OCI-LY1 (cell line): Measurements from ENCODE around the gene CPPED1.

Experiments
- H2AFZ ChIP-seq: fragments of 200-600 bp; sonication (generic), shearing (Covaris generic); 2 replicates; pipeline ENCODE4 v1.6.0; 2014; ENCODE audit warnings: antibody characterized with exemption, mild to moderate bottlenecking, low read length
- H3F3A ChIP-seq: fragments of 200-600 bp; sonication (generic), shearing (Covaris generic); 2 replicates; pipeline ENCODE4 v1.6.0; 2014; ENCODE audit warnings: mild to moderate bottlenecking, antibody characterized with exemption, low read length, moderate library complexity; ENCODE audit not compliant: insufficient read depth
- H3K27ac ChIP-seq: fragments of 200-600 bp; sonication (generic); 2 replicates; pipeline ENCODE4 v1.5.1; 2014; ENCODE audit warnings: low read length, mixed run types, mild to moderate bottlenecking, low read depth; ENCODE audit not compliant: poor library complexity, severe bottlenecking
- H3K27me3 ChIP-seq: fragments of 200-600 bp; sonication (generic); 2 replicates; pipeline ENCODE4 v1.6.0; 2014; ENCODE audit warnings: antibody characterized with exemption, mild to moderate bottlenecking, low read length, moderate library complexity; ENCODE audit not compliant: insufficient read depth
- H3K36me3 ChIP-seq: fragments of 200-600 bp; sonication (generic); 2 replicates; pipeline ENCODE4 v1.6.1; 2014; ENCODE audit warnings: mild to moderate bottlenecking, antibody characterized with exemption, low read length, moderate library complexity, mixed read lengths; ENCODE audit not compliant: insufficient read depth
- H3K4me1 ChIP-seq: fragments of 200-600 bp; sonication (generic); 2 replicates; pipeline ENCODE4 v1.5.1; 2014; ENCODE audit warnings: mild to moderate bottlenecking, low read length, moderate library complexity; ENCODE audit not compliant: insufficient read depth, severe bottlenecking
- H3K4me2 ChIP-seq: fragments of 200-600 bp; sonication (generic), shearing (Covaris generic); 2 replicates; pipeline ENCODE4 v1.6.1; 2014; ENCODE audit warnings: low read length
- H3K4me3 ChIP-seq: fragments of 200-600 bp; sonication (generic); 2 replicates; pipeline ENCODE4 v1.5.1; 2014; ENCODE audit warnings: low read length, low read depth, mild to moderate bottlenecking, mixed read lengths; ENCODE audit not compliant: poor library complexity, severe bottlenecking
- H3K79me2 ChIP-seq: fragments of 200-600 bp; shearing (Covaris generic); 2 replicates; pipeline ENCODE4 v1.6.1; 2016; ENCODE audit warnings: mixed run types, low read length, mixed read lengths; ENCODE audit not compliant: insufficient read depth
- H3K9ac ChIP-seq: fragments of 200-600 bp; sonication (generic), shearing (Covaris generic); 2 replicates; pipeline ENCODE4 v1.6.1; 2014; ENCODE audit warnings: mild to moderate bottlenecking, low read length, mixed read lengths
- H3K9me2 ChIP-seq: fragments of 200-600 bp; sonication (generic), shearing (Covaris generic); 2 replicates; pipeline ENCODE4 v1.6.1; 2014; ENCODE audit warnings: low read depth, mild to moderate bottlenecking, low read length, mixed read lengths
- H3K9me3 ChIP-seq: fragments of 200-600 bp; shearing (Covaris generic); 2 replicates; pipeline ENCODE4 v1.6.1; 2014; ENCODE audit warnings: low read length, mixed read lengths
- H4K20me1 ChIP-seq: fragments of 200-600 bp; sonication (generic), shearing (Covaris generic); 2 replicates; pipeline ENCODE4 v1.6.0; 2016; ENCODE audit warnings: mild to moderate bottlenecking, low read length; ENCODE audit not compliant: insufficient read depth
- EZH2 ChIP-seq: fragments of 200-600 bp; sonication (generic), shearing (Covaris generic); IDR thresholded peaks from 2 replicates; pipeline ENCODE4 v1.8.0; 2017; ENCODE audit warnings: borderline replicate concordance, mixed run types, mild to moderate bottlenecking, antibody characterized with exemption, low read length, moderate library complexity, mixed read lengths
- TF ChIP-seq, protein P1 (sequence below): fragments of 200-600 bp; sonication (generic), shearing (Covaris generic); IDR thresholded peaks from 2 replicates; pipeline ENCODE4 v1.5.1; 2017; ENCODE audit warnings: mild to moderate bottlenecking, antibody characterized with exemption, low read length, moderate library complexity, mixed read lengths

CPPED1 gene

DNA sequence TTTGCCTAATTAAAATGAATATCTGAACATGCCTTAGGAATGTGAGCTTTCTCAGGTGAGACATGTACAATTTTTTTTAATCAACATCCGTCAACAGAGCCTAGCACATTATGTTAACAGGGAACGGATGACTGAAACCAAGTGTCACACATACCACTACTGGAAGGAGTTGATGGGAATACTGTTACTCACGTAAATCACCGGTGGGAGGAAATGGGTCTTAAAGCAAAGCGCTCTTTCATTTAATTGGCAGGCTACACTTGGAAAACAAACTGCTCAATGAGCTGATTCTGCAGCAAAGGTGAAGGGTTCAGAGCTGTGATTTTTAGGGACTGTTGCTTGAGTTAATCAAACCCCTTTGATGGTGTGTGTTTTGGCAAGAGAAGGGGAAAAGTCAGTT is 4.8 kb downstream of the CPPED1 start:
- TF ChIP-seq, protein P1, sequence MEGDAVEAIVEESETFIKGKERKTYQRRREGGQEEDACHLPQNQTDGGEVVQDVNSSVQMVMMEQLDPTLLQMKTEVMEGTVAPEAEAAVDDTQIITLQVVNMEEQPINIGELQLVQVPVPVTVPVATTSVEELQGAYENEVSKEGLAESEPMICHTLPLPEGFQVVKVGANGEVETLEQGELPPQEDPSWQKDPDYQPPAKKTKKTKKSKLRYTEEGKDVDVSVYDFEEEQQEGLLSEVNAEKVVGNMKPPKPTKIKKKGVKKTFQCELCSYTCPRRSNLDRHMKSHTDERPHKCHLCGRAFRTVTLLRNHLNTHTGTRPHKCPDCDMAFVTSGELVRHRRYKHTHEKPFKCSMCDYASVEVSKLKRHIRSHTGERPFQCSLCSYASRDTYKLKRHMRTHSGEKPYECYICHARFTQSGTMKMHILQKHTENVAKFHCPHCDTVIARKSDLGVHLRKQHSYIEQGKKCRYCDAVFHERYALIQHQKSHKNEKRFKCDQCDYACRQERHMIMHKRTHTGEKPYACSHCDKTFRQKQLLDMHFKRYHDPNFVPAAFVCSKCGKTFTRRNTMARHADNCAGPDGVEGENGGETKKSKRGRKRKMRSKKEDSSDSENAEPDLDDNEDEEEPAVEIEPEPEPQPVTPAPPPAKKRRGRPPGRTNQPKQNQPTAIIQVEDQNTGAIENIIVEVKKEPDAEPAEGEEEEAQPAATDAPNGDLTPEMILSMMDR = no peak
- no peak for TF ChIP-seq EZH2
- Histone ChIP-seq H3K36me3 (no peaks in the 10 kb centered on the region), H3F3A (no peaks in the 10 kb centered on the region), H2AFZ (no peak overlapping the region), H3K4me3 (no peak overlapping the region), H3K9me3 (no peaks in the 10 kb centered on the region), H3K4me2 (no peak overlapping the region), H3K27me3 (no peaks in the 10 kb centered on the region), H3K79me2 (no peaks in the 10 kb centered on the region), H4K20me1 (no peaks in the 10 kb centered on the region), H3K9ac (no peak overlapping the region), H3K4me1 (no peaks in the 10 kb centered on the region), H3K9me2 (no peaks in the 10 kb centered on the region), H3K27ac (no peak overlapping the region)

DNA sequence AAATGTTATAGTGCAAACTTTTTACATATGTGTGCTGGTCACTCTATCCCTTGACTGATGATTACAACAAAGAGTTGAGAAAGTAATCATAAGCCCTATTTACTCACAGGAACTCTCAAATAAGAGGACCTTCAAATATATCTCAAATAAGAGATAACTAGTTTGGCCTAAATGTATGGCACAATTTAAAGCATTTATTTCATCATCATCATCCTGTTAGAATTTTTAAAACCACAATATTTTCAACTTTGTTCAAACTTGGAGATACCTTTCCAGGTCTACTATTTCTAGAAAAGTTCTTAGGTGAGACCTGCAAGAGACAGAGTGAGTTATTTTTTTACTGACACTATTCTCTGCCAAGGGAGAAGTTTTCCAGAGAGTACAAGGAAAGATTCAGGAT is 5.5 kb downstream of the CPPED1 start:
- Histone ChIP-seq H4K20me1 (no peaks in the 10 kb centered on the region), H3F3A (no peaks in the 10 kb centered on the region)

DNA sequence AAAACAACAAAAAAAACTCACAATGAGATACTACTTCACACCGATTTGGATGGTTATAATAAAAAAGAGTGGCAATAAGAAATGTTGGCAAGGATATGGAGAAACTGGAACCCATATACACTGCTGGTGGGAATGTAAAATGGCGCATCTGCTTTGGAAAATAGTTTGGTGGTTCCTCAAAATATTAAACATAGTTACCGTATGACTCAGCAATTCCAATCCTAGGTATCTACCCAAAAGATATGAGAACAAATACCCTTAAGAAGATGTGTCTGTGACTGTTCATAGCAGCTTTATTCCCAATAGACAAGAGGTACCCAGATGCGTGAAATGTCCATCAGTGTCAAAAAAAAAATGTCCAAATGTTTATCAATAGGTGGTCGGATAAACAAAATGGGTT is 7.2 kb downstream of the CPPED1 start:
- H4K20me1 ChIP-seq = no peaks in the 10 kb centered on the region
- H3K79me2 ChIP-seq = no peaks in the 10 kb centered on the region
- H3K27ac ChIP-seq = no peak overlapping the region

More for the DNA sequence above, 5.5 kb downstream of the CPPED1 start:
- no peaks in the 10 kb centered on the region for H3K79me2 ChIP-seq
- no peaks in the 10 kb centered on the region for H3K36me3 ChIP-seq
- no peaks in the 10 kb centered on the region for H3K9me2 ChIP-seq
- H3K9me3 ChIP-seq = no peaks in the 10 kb centered on the region
- no peak overlapping the region for H3K9ac ChIP-seq
- TF ChIP-seq, protein P1 = no peak
- TF ChIP-seq EZH2 = no peak
- H2AFZ ChIP-seq = no peak overlapping the region
- no peak overlapping the region for H3K4me3 ChIP-seq
- no peaks in the 10 kb centered on the region for H3K27me3 ChIP-seq
- no peak overlapping the region for H3K27ac ChIP-seq
- H3K4me2 ChIP-seq = no peak overlapping the region
- H3K4me1 ChIP-seq = no peaks in the 10 kb centered on the region

More for the DNA sequence above, 7.2 kb downstream of the CPPED1 start:
- Histone ChIP-seq H3K9me3 (no peaks in the 10 kb centered on the region), H3K36me3 (no peaks in the 10 kb centered on the region), H3K4me3 (no peak overlapping the region), H3F3A (no peaks in the 10 kb centered on the region), H2AFZ (no peak overlapping the region), H3K9me2 (no peaks in the 10 kb centered on the region), H3K9ac (no peak overlapping the region), H3K4me2 (no peak overlapping the region), H3K27me3 (no peaks in the 10 kb centered on the region), H3K4me1 (no peaks in the 10 kb centered on the region)
- no peak for TF ChIP-seq EZH2
- TF ChIP-seq, protein P1 = no peak
